Muscle of leg (tissue), 11 donors: ENCODE data around the gene B4GALT1. TPM values are rescaled to one million over a fixed set of nuclear protein-coding genes. Genes with fewer than 3 reads are reported as not detected.

Experiments used
- DNase-seq: peaks from one replicate; pipeline ENCODE4 v3.0.0; 2013
- H3K27ac ChIP-seq: one replicate; pipeline ENCODE4 v1.5.1; 2013; ENCODE audit warnings: mild to moderate bottlenecking, low read length, control low read depth
- H3K27me3 ChIP-seq: one replicate; pipeline ENCODE4 v1.6.1; 2013; ENCODE audit warnings: low read length; ENCODE audit not compliant: control insufficient read depth, insufficient read depth
- H3K36me3 ChIP-seq: one replicate; pipeline ENCODE4 v1.6.1; 2013; ENCODE audit warnings: low read length; ENCODE audit not compliant: control insufficient read depth, insufficient read depth
- H3K4me1 ChIP-seq: one replicate; pipeline ENCODE4 v1.6.1; 2013; ENCODE audit warnings: low read length; ENCODE audit not compliant: control insufficient read depth, insufficient read depth
- H3K4me3 ChIP-seq: one replicate; pipeline ENCODE4 v1.5.1; 2013; ENCODE audit warnings: low read length, control low read depth
- H3K9me3 ChIP-seq: replicated peaks from 2 replicates; pipeline ENCODE4 v1.6.1; 2013; ENCODE audit warnings: low read depth, low read length; ENCODE audit not compliant: control insufficient read depth
- WGBS: methylation state at CpG from one replicate; pipeline ENCODE4 v1.1.5; 2013; ENCODE audit warnings: missing lambda C conversion rate; ENCODE audit not compliant: insufficient coverage; 5-methylcytosine and 5-hydroxymethylcytosine counted together
- polyA plus RNA-seq, 8 donors: library from polyadenylated mRNA; unstranded; fragments of 120-200 nt; gene quantifications; one replicate each; pipeline versions ENCODE4 v1.2.1 to v1.2.3, GENCODE V29; 2013; ENCODE audit warnings: inconsistent platforms in 1 of 8, low replicate concordance in 1 of 8; ENCODE audit not compliant: insufficient read length in 8 of 8, insufficient read depth in 1 of 8
- total RNA-seq: library from RNA; stranded (reverse); fragments of 120-200 nt; gene quantifications from one replicate; pipeline ENCODE4 v1.2.4, GENCODE V29; 2013

Gene B4GALT1
- total and polyA plus RNA-seq, 9 donors, result 14.6 to 62.7 (median 44.9) TPM

GRCh38 chr9:33197279-33198152 lies 30.4 kb upstream of the B4GALT1 start:
- no peaks in the 10 kb centered on the region for H3K27me3 ChIP-seq
- DNase-seq, result peak; percentile 96
- H3K9me3 ChIP-seq, result no peaks in the 10 kb centered on the region
- H3K4me3 ChIP-seq, result no peak overlapping the region
- 14% methylated on average over 1 of the region's 6 CpGs for WGBS
- peaks cover 9% of the 10 kb centered on the region for H3K4me1 ChIP-seq
- peak overlapping the region; percentile 76 for H3K27ac ChIP-seq
- H3K36me3 ChIP-seq, result no peaks in the 10 kb centered on the region

- Histone ChIP-seq H3K4me1 (peaks cover 8% of the 10 kb centered on the region), H3K36me3 (no peaks in the 10 kb centered on the region), H3K27ac (peak overlapping the region; percentile 76), H3K4me3 (no peak overlapping the region), H3K9me3 (no peaks in the 10 kb centered on the region), H3K27me3 (no peaks in the 10 kb centered on the region)
- 86% methylated on average over 1 of the region's 1 CpG for WGBS
- no peak for DNase-seq
Measured at GRCh38 chr9:33196736-33197135, 29.6 kb upstream of the B4GALT1 start.

- H3K4me3 ChIP-seq, result no peak overlapping the region
- no peak overlapping the region for H3K27ac ChIP-seq
- no peaks in the 10 kb centered on the region for H3K27me3 ChIP-seq
- no peaks in the 10 kb centered on the region for H3K36me3 ChIP-seq
- 73% methylated on average over 2 of the region's 3 CpGs for WGBS
- peaks cover 23% of the 10 kb centered on the region for H3K4me1 ChIP-seq
- no peaks in the 10 kb centered on the region for H3K9me3 ChIP-seq
- no peak for DNase-seq
Measured at GRCh38 chr9:33193818-33194217, 26.7 kb upstream of the B4GALT1 start.

GRCh38 chr9:33192493-33193255 lies 25.5 kb upstream of the B4GALT1 start:
- 25% methylated on average over 1 of the region's 3 CpGs for WGBS
- Histone ChIP-seq H3K4me1 (peaks cover 32% of the 10 kb centered on the region), H3K27ac (no peak overlapping the region), H3K27me3 (no peaks in the 10 kb centered on the region), H3K4me3 (no peak overlapping the region), H3K36me3 (no peaks in the 10 kb centered on the region), H3K9me3 (no peaks in the 10 kb centered on the region)
- DNase-seq, result peak; percentile 53

GRCh38 chr9:33190021-33190705 lies 23.0 kb upstream of the B4GALT1 start:
- WGBS, result 63% methylated on average over 1 of the region's 4 CpGs
- H3K36me3 ChIP-seq, result no peaks in the 10 kb centered on the region
- no peak overlapping the region for H3K4me3 ChIP-seq
- no peak for DNase-seq
- H3K27ac ChIP-seq, result peak overlapping the region; percentile 48
- no peaks in the 10 kb centered on the region for H3K27me3 ChIP-seq
- H3K4me1 ChIP-seq, result peaks cover 57% of the 10 kb centered on the region
- H3K9me3 ChIP-seq, result no peaks in the 10 kb centered on the region

- peak; percentile 86 for DNase-seq
- Histone ChIP-seq H3K9me3 (no peaks in the 10 kb centered on the region), H3K36me3 (no peaks in the 10 kb centered on the region), H3K4me3 (no peak overlapping the region), H3K27ac (peak overlapping the region; percentile 48), H3K4me1 (peaks cover 62% of the 10 kb centered on the region), H3K27me3 (no peaks in the 10 kb centered on the region)
- WGBS, result 41% methylated on average over 4 of the region's 6 CpGs
Measured at GRCh38 chr9:33189331-33189791, 22.2 kb upstream of the B4GALT1 start.

GRCh38 chr9:33188711-33189110 lies 21.6 kb upstream of the B4GALT1 start:
- no peak for DNase-seq
- Histone ChIP-seq H3K36me3 (no peaks in the 10 kb centered on the region), H3K9me3 (no peaks in the 10 kb centered on the region), H3K4me1 (peaks cover 62% of the 10 kb centered on the region), H3K27ac (peak overlapping the region; percentile 48), H3K27me3 (no peaks in the 10 kb centered on the region), H3K4me3 (no peak overlapping the region)
- whole genome bisulfite sequencing, result no CpG with 5 or more reads among the region's 1 CpG

- H3K4me3 ChIP-seq, result no peak overlapping the region
- WGBS, result 75% methylated on average over 1 of the region's 7 CpGs
- peaks cover 59% of the 10 kb centered on the region for H3K4me1 ChIP-seq
- DNase-seq, result peak; percentile 96
- H3K27me3 ChIP-seq, result no peaks in the 10 kb centered on the region
- peak overlapping the region; percentile 69 for H3K27ac ChIP-seq
- no peaks in the 10 kb centered on the region for H3K36me3 ChIP-seq
- no peaks in the 10 kb centered on the region for H3K9me3 ChIP-seq
Measured at GRCh38 chr9:33187519-33188218, 20.5 kb upstream of the B4GALT1 start.

- Histone ChIP-seq H3K27ac (peak overlapping the region; percentile 69), H3K9me3 (no peaks in the 10 kb centered on the region), H3K4me3 (no peak overlapping the region), H3K4me1 (peaks cover 56% of the 10 kb centered on the region), H3K27me3 (no peaks in the 10 kb centered on the region), H3K36me3 (no peaks in the 10 kb centered on the region)
- DNase-seq, result no peak
- 40% methylated on average over 2 of the region's 3 CpGs for WGBS
Measured at GRCh38 chr9:33186457-33187168, 19.5 kb upstream of the B4GALT1 start.
